GM18909 (cell line): ENCODE measurements around the gene ZZZ3.
A peak's percentile ranks its signal among the peaks of the same experiment; 100 is the strongest.
"Not testable (repeated sequence)": the region's sequence is repeated elsewhere in the genome, so short reads cannot be mapped to it uniquely, and the experiment has no call there.

Experiments used
- ATAC-seq: cut with Tn5 transposase; IDR thresholded peaks from one replicate; pipeline ENCODE4 v1.9.1; 2021; ENCODE audit warnings: mild to moderate bottlenecking; ENCODE audit not compliant: unreplicated experiment, poor library complexity

ZZZ3 gene

GRCh38 chr1:77682460-77683159 lies at the start of gene ZZZ3:
ZZZ3 (minus strand) TSS chr1:77682658; CDS start chr1:77633354, 49,304 bp downstream.
- ATAC-seq: peak; percentile 78

- ATAC-seq: no peak
These were observed 49.6 kb upstream of the ZZZ3 start for GRCh38 chr1:77732090-77732489.

- ATAC-seq: no peak
These were observed 43.2 kb upstream of the ZZZ3 start for GRCh38 chr1:77725706-77726105.

- ATAC-seq: no peak
These were observed 35.7 kb upstream of the ZZZ3 start for GRCh38 chr1:77718181-77718580.

GRCh38 chr1:77716065-77716464 lies 33.6 kb upstream of the ZZZ3 start:
- ATAC-seq: no peak

GRCh38 chr1:77709727-77710126 lies 27.3 kb upstream of the ZZZ3 start:
- ATAC-seq: no peak

- ATAC-seq: no peak
These were observed 23.9 kb upstream of the ZZZ3 start for GRCh38 chr1:77706321-77706720.

GRCh38 chr1:77704736-77705135 lies 22.3 kb upstream of the ZZZ3 start:
- ATAC-seq: no peak

- ATAC-seq: not testable (repeated sequence)
These were observed 17.2 kb upstream of the ZZZ3 start for GRCh38 chr1:77699673-77700072.

- ATAC-seq: no peak
These were observed 15.0 kb upstream of the ZZZ3 start for GRCh38 chr1:77697441-77697840.

GRCh38 chr1:77688939-77689338 lies 6.5 kb upstream of the ZZZ3 start:
- ATAC-seq: peak; percentile 33

GRCh38 chr1:77687519-77687906 lies 5.1 kb upstream of the ZZZ3 start:
- no peak for ATAC-seq

- no peak for ATAC-seq
These were observed 4.5 kb upstream of the ZZZ3 start for GRCh38 chr1:77686796-77687518.

- peak; percentile 82 for ATAC-seq
These were observed 996 bp upstream of the ZZZ3 start for GRCh38 chr1:77683160-77684148.

- no peak for ATAC-seq
These were observed 2.3 kb downstream of the ZZZ3 start for GRCh38 chr1:77680173-77680572.

- ATAC-seq: no peak
These were observed 3.5 kb downstream of the ZZZ3 start for GRCh38 chr1:77678660-77679610.

GRCh38 chr1:77674807-77675206 lies 7.7 kb downstream of the ZZZ3 start:
- not testable (repeated sequence) for ATAC-seq

GRCh38 chr1:77673716-77674355 lies 8.6 kb downstream of the ZZZ3 start:
- no peak for ATAC-seq

- no peak for ATAC-seq
These were observed 9.4 kb downstream of the ZZZ3 start for GRCh38 chr1:77673030-77673429.
